ENCODE data around the gene DOCK4.
A peak's percentile ranks its signal among the peaks of the same experiment; 100 is the strongest.

Gene DOCK4

DNA sequence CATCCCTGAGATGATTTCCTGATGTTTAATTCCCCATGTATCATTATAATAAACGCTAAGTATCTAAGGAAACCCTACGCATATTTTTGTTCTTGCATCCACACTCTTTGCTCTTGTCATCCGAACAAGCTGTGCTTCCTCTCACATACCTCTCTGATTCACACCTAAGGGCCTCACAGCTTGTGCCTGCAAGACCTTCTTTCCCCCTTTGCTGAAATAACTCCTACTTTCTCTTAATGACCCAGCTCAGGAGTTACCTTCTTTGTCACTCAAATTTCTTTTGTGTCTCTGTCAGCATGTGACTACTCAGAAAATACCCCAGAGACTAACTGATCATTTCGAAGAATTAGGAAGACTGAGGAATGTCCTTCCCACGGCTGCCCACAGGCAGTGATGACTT lies 434.6 kb downstream of the DOCK4 start:
- TF ChIP-seq CTCF (conservative IDR thresholded peaks at IDR 0.05) = no peak
- TF ChIP-seq ZFX (IDR thresholded peaks at IDR 0.05) = no peak
- H3K27ac ChIP-seq = no peak overlapping the region

DNA sequence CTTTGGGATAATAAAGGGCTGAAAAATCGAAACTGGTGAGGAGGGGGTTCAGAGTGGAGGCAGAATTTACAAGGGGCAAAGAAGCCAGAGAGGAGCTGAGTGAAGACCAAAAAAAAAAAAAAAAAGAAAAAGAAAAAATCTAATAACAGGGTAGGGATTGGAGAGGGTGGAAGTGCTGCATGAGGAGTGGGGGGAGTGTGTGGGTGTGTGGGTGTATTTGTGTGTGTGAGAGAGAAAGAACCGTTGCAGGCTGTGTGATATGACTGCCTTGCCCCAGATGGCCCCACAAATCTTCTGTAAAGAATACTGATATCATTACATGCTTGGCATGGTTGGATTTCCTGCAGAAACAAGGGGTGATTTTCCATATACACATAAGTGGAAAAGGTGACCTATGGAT lies 436.1 kb downstream of the DOCK4 start:
- H3K27ac ChIP-seq = no peak overlapping the region
- TF ChIP-seq CTCF (conservative IDR thresholded peaks at IDR 0.05) (no peak), ZFX (IDR thresholded peaks at IDR 0.05) (no peak)

- no peak overlapping the region for H3K27ac ChIP-seq
- no peak for TF ChIP-seq CTCF (conservative IDR thresholded peaks at IDR 0.05)
- no peak for TF ChIP-seq ZFX (IDR thresholded peaks at IDR 0.05)
These were observed 440.2 kb downstream of the DOCK4 start for GRCh38 chr7:111765751-111766643.

GRCh38 chr7:111763221-111763801 lies 442.9 kb downstream of the DOCK4 start:
- no peak overlapping the region for H3K27ac ChIP-seq
- TF ChIP-seq CTCF (conservative IDR thresholded peaks at IDR 0.05) (peak; percentile 95), ZFX (IDR thresholded peaks at IDR 0.05) (no peak)

DNA sequence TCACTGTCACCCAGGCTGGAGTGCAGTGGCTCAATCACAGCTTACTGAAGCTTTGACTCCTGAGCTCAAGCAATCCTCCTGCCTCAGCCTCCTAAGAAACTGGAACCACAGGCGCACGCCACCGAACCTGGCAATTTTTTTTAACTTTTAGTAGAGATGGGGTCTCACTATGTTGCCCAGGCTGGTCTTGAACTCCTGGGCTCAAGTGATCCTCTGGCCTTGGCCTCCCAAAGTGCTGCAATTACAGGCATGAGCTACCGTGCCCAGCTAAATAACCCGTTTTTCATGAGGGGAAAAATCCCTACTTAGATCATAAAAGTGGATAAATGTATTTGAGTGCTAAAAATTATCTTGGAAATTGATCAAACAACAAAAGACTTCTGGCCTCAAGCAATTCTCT lies 443.4 kb downstream of the DOCK4 start:
- TF ChIP-seq ZFX (IDR thresholded peaks at IDR 0.05) = no peak
- no peak for TF ChIP-seq CTCF (conservative IDR thresholded peaks at IDR 0.05)
- H3K27ac ChIP-seq = no peak overlapping the region

DNA sequence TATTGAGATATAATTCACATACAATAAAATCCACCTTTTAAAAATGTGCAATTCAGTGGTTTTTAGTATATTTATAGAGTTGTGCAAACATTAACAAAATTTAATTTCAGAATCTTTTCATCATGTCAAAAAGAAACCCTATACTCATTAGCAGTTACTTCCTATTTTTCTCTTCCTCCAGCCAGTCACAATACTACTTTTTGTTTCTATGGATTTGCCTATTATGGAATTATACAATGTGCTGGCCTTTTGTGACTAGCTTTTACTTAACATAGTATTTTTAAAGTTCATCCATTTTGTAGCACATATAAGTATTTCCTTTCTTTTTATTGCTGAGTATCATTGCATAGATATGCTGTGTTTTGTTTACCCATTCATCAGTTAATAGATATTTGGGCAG lies 444.0 kb downstream of the DOCK4 start:
- TF ChIP-seq ZFX (IDR thresholded peaks at IDR 0.05) = no peak
- no peak for TF ChIP-seq CTCF (conservative IDR thresholded peaks at IDR 0.05)

DNA sequence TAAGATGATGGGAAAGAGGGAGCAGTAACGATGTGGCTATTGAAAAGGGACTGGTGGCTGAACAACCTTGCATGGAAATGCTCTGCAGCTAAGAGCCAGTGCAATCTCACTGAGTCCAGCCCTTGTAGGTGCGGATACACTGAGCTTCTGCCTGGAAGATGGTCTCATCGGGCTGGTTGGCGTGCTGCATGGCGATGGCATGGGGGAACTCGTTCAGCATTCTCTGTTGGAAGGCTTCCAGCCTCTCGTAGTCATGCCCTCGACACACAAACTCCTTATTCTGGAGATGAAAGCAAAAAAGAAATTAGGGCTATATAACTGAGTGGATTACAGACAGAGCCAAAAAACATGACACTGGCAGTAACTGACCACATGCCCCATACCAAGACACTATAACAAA lies 446.2 kb downstream of the DOCK4 start:
- no peak for TF ChIP-seq ZFX (IDR thresholded peaks at IDR 0.05)
- TF ChIP-seq CTCF (conservative IDR thresholded peaks at IDR 0.05) = no peak
- no peak overlapping the region for H3K27ac ChIP-seq

More for the DNA sequence above, 444.0 kb downstream of the DOCK4 start:
- H3K27ac ChIP-seq = no peak overlapping the region

Data from C4-2B (cell line).